HG03280 (cell line): ENCODE results near the gene NUDC.

ENCODE experiments used
- ATAC-seq: cut with Tn5 transposase; IDR thresholded peaks from one replicate; pipeline ENCODE4 v1.9.1; 2021; ENCODE audit warnings: mild to moderate bottlenecking, moderate library complexity; ENCODE audit not compliant: unreplicated experiment

The NUDC gene

DNA sequence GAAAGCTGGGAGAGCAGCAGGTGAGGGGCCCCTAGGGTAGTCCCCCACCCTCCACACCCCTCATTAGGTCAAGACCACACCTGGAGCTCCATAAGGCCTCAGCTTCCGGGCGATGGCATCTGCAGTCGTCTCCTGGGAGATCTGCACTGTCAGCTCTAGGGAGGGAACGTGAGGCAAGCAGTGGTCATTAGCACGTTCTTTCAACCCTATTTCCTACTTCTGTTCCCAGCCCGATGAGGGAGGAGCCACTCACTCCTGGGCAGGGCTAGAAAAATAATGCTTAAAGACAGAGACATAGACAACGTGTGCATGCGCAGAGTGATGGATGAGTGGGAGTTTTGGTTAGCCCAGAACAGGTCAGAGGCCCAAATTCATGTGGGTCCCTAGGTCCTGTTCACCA is 29.1 kb downstream of the NUDC start:
- no peak for ATAC-seq

- no peak for ATAC-seq
Observed at GRCh38 chr1:26951216-26951615, 29.7 kb downstream of the NUDC start.

- ATAC-seq, result no peak
Observed at GRCh38 chr1:26951821-26952497, 30.4 kb downstream of the NUDC start.

GRCh38 chr1:26953374-26953773 is 31.8 kb downstream of the NUDC start:
- ATAC-seq, result no peak

DNA sequence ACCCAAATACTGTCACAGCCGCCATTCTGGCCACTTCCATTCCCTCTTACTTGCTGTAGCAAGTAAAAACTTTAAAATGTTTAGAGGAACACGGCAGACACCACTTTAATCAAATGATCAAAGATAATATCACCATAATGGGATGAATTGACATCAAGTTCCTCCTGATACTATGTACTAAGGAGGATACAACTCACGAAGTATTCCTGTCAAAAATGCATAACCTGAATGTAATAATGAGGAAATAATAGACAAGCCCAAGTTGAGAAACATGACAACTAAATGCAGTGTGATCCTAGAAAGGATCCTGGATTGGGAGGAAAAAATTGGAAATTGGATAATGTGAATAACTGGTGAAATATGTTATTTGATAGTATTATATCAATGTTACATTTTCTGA is 34.8 kb downstream of the NUDC start:
- ATAC-seq, result no peak

DNA sequence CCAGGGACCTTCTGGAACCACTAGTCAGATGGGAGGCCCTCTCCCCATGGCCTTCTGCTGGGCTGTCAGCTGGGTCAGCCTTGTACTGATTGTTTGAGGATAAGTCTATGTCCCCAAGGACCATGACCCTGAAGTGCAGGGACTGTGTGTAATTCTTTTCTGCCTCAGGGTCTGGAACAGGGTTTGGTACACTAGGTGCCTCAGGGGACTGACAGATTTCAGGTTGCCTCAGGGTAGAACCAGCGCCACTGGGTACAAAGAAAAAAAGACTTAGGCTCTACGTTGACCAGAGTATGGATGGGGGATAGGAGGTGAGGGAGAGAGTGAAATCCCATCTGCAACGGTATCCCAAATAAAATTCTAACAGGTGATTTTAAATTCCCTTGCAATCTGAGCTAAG is 35.8 kb downstream of the NUDC start:
- ATAC-seq, result no peak

DNA sequence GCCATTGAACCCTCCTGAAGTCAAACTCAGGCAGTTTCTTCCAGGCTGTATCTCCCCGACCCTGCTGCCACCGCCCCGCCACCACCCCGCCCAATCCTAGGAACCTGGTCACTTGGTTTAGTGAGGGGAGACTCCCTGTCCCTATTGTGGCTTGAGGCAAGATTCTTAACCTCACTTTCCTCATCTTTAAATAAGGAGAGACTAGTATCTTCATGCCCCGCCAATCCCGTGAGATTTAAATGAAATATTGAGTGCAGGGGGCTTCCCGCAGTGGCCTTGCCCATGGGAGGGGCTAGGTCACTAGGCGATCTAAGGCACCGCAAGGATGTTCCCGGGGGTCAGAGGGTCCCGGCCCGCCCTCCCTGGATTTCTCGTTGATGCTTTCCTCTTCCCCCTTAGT is 37.7 kb downstream of the NUDC start:
- ATAC-seq, result no peak

DNA sequence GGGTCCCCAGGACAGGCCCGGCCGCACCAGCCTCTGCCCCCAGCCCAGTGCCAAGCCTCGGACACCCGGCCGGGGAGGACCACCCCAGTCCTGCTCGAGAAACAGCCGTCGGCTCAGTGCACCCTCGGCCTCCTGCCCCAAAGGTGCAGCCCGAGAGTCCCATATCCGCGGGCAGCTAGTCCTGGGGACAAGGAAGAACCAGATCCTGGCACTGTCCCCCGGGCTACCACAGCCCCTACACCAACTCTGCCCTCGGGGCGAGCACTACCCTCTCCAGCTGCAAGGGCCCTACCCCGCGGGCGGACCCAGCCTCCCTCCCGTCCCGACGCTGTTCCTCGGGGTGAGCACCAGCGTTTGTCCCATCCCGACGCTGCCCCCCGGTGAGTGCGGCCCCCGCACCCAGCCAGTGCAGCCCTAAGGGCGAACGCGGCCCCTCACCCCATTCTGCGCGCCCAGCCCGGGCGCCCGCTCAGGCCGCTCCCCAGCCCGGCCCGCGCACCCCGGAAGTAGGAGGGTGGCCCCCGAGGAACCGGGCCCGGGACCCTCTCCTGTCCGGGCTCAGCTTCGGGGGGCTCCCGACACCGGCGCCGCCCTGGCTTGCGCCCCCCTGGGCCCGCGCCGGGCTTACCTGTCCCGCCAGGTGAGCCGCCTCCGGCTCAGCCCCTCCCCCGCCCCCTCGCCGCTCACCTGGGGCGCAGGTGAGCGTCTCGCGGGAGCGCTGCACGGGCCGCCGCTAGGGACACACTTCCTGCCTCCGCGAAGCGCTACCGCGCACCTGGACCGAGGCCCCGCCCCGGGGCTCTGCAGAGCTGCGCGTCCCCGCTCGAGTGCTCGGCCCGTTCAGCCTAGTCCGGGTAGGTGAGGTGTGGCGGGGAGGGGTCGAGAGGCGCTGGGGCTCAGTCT is 38.4 kb downstream of the NUDC start, which contains the start of gene KDF1:
Gene KDF1 (minus strand): TSS at position 747 of the 903 bp plus-strand sequence. CDS start 8,088 bp downstream, outside the sequence.
- no peak for ATAC-seq

DNA sequence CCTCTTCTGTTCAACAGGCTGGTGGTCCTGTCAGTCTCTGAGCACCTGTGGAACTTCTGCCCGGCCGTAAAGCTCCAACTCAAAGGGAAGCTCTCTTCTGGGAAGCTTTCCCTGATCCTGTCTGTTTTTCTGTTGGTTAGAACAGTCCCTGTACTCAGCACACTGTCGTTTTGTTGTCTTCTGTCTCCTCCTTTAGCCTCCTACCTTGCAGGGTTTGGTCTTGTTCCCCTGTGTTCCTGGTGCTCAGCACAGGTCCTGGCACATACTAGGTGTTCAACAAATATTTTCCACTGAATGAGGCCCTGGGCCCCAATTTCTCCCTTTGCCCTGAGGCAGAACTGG is 39.1 kb downstream of the NUDC start:
- ATAC-seq, result no peak

DNA sequence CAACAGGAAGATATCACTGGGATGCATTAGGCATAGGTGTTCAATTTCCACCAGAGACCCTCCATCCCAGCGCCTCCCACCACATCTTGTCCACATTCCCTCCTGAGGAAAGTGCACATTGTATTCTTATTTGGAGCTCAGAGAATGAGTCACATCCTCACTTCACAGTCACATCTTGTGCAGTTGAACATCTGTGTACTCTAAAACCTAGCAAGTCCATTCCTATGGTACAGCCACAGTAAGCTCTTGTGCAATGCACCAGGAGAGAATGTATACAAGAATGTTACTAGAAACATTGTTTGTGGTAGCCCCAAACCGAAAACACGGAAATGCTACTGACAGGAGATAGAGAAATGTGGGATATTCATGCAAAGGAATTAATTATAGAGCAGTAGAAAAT is 40.3 kb downstream of the NUDC start:
- ATAC-seq, result no peak

DNA sequence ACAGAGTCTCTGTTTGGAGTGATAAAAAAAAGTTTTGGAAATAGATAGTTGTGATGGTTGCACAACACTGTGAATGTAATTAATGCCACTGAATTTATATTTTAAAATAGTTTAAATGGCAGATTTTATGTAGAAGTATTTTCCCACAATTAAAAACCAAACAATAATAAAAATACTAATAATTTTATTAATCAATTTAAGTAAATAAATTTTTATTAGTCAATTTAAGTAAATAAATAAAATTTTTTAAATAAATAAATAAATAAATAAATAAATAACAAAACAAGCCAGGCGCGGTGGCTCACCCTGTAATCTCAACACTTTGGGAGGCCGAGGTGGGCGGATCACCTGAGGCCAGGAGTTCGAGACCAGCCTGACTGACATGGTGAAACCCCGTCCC is 43.7 kb downstream of the NUDC start:
- no peak for ATAC-seq

DNA sequence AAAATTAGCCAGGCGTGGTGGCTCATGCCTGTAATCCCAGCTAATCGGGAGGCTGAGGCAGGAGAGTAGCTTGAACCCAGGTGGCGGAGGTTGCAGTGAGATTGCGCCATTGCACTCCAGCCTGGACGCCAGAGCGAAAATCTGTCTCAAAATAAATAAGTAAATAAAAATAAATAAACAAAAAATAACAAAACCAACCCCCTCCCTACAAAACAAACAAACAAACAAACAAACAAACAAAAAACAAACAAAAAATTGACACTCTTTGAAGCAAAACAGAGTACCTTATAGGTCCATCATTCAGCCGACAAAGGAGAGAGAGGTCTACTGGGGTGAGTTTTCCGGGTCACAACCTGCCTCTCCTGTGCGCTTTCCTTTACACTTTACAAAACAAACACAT is 44.1 kb downstream of the NUDC start:
- no peak for ATAC-seq

GRCh38 chr1:26970810-26971209 is 49.3 kb downstream of the NUDC start:
- no peak for ATAC-seq

GRCh38 chr1:26971590-26971989 is 50.0 kb downstream of the NUDC start:
- ATAC-seq, result no peak

DNA sequence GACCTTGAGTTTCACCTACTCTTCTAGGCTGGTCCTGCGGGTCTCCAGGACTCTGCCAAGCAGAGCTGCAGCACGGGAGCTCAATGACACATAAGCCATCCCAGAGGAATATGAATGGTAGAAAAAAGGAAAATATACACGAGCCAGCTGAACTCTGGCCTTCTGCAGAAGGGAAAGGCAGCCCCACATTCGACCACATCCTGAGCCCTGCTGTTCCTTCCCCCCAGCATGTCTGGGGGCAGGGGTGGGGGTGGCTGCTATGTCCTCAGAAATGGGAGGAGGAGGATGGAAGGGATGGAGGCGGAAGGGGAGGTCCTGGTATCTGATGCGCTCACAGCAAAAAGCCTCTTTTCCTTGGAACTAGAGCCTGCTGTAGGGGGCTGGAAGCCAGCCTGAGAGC is 50.8 kb downstream of the NUDC start:
- no peak for ATAC-seq

GRCh38 chr1:26972821-26973220 is 51.3 kb downstream of the NUDC start:
- ATAC-seq, result no peak

DNA sequence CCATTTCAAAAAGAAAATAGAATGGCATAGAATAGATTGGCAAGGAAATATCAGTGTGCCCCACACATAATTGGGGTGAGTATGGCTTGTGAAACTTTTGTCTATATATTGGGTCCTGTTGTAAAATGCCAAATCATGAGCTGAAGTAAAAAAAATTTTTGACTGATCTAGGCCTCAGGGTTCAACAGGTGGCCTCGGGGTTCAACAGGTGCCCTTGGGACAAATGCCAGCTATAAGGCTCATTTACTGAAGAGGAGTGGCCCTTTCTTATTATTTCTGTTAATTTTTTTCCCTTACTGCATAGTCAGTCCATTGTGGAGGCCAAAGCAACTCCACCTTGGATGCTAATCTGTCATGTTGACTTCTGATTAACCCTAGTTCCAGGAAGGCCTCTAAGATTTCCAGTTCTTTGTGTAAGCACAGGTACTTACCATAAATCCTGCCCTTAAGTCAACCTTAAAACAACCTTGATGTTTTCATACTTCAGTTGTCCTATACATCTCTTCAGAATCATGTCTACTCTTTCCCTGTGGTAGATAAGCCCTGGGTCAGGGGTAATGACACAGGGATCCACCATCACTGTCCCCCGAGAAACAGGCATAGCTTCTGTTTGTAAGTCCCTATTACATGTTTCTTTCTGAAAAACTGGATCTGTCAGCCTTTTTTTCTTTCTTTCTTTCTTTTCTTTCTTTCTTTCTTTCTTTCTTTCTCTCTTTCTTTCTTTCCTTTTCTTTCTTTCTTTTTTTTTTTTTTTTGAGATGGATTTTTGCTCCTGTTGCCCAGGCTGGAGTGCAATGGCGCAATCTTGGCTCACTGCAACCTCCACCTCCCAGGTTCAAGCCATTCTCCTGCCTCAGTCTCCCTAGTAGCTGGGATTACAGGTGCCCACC is 55.3 kb downstream of the NUDC start:
- ATAC-seq, result no peak

GRCh38 chr1:26978901-26979300 is 57.4 kb downstream of the NUDC start:
- ATAC-seq, result no peak

GRCh38 chr1:26981146-26981846 is 59.8 kb downstream of the NUDC start:
- ATAC-seq, result no peak

- no peak for ATAC-seq
Observed at GRCh38 chr1:26983863-26984262, 62.3 kb downstream of the NUDC start.

GRCh38 chr1:26984291-26984690 is 62.7 kb downstream of the NUDC start:
- no peak for ATAC-seq
